Subcutaneous adipose tissue (tissue), 4 donors: ENCODE data around the gene TNK1. TPM values are rescaled to one million over a fixed set of nuclear protein-coding genes. Genes with fewer than 3 reads are reported as not detected.

Experiments used
- total RNA-seq, 4 donors: library from RNA; depleted of rRNA; stranded (reverse); fragments of >200 nt; gene quantifications; one replicate each; pipeline ENCODE4 v1.1.0, GENCODE V29; 2016
- TF ChIP-seq, protein P1 (sequence below): fragments of 450-650 bp; IDR thresholded peaks from one replicate; pipeline ENCODE4 v1.5.1; 2016; ENCODE audit warnings: low read depth, mild to moderate bottlenecking, control low read depth, antibody characterized with exemption, moderate library complexity

Gene TNK1
- total RNA-seq, 4 donors from 2014 or later: 0.51 to 1.9 (median 1.1) TPM

DNA sequence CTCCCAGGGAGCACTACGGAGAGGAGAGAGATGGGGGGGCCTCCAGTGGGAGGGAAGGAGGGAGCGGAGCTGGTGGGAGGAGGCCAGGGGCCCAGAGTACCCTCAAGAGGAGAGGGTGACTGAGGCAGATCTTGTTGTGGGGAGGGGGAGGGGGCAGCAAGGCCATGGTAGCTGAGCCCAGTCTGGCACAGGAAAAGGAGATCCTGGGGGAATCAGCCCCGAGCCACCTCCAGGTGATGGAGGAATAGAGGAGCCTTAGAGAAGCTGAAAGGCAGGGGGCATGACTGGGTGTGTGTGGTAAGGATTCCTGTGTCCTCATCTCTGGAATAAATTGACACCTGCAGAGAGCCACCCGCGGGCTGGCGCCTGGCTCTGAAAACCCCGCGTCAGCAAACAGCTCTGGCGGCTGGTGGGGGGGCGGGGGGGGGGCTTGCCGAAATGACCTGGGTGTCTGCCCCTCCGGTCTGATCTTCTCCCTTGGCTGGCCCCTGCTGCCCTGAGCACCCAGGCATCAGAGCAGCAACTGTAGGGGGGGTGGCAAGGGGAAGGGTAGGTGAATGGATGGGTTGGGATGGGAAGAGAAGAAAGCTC lies 25.4 kb downstream of the TNK1 start:
- TF ChIP-seq, protein P1, sequence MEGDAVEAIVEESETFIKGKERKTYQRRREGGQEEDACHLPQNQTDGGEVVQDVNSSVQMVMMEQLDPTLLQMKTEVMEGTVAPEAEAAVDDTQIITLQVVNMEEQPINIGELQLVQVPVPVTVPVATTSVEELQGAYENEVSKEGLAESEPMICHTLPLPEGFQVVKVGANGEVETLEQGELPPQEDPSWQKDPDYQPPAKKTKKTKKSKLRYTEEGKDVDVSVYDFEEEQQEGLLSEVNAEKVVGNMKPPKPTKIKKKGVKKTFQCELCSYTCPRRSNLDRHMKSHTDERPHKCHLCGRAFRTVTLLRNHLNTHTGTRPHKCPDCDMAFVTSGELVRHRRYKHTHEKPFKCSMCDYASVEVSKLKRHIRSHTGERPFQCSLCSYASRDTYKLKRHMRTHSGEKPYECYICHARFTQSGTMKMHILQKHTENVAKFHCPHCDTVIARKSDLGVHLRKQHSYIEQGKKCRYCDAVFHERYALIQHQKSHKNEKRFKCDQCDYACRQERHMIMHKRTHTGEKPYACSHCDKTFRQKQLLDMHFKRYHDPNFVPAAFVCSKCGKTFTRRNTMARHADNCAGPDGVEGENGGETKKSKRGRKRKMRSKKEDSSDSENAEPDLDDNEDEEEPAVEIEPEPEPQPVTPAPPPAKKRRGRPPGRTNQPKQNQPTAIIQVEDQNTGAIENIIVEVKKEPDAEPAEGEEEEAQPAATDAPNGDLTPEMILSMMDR: no peak

DNA sequence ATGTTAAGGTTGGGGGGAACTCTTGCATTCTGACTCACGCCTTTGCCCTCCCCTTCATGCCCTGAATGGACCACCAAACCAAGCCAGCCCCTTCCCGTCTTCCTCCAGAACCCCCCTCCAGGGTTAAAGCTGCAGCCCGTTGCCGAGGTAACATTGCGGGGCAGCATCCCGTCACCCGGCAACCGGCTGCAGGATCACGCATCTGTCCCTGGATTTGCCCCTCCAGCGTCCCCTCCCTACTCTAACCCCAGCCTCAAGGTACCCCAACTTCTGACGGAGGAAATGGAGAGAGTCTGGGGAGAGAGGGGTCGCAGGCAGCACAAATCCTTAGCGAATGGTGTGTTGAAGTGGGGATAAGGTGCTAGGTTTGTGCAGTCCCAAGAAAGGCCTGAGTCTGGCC lies 26.2 kb downstream of the TNK1 start:
- TF ChIP-seq, protein P1: no peak

DNA sequence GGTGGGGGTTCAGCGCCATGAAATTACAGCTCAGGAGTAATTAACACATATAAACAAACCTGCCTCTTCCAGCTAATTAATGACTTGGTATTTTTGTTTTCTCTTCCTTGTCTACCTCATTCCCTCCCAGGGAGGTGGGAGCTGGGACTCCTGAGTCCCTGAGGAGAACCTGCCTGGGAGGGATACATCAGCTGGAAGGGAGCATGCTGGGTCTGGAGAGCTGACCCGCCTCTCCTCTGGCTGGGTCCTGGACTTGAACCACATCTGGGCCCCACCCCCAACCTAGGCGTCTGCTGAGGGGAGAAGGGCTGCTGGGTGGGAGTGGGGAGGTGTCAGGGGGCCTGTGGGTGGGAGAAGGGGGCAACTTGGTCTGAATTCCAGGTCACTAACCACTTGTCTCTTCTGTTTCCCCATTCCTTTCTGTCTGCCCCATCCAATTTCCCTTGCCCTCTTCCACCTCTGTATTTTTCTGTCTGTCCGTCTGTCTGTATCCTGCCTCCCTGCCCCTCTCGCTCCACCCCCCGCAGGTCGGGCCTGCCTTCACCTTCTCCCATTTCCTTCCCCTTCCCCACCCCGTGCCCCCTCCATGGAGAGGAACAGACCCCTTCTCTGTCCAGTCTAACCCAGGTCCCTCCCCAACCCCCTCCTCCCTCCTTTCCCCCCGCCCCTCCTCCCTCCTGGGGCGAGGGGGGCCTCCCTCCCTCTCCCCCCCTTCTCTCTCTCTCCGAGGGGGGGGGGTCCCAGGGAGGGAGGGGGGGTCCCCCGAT lies 26.8 kb downstream of the TNK1 start, which contains the start of gene NLGN2:
Gene NLGN2 (plus strand): TSS at position 361 of the 767 bp plus-strand sequence. CDS start 411 bp downstream, outside the sequence.
- TF ChIP-seq, protein P1: no peak

DNA sequence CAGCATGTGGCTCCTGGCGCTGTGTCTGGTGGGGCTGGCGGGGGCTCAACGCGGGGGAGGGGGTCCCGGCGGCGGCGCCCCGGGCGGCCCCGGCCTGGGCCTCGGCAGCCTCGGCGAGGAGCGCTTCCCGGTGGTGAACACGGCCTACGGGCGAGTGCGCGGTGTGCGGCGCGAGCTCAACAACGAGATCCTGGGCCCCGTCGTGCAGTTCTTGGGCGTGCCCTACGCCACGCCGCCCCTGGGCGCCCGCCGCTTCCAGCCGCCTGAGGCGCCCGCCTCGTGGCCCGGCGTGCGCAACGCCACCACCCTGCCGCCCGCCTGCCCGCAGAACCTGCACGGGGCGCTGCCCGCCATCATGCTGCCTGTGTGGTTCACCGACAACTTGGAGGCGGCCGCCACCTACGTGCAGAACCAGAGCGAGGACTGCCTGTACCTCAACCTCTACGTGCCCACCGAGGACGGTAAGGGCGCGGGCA lies 27.4 kb downstream of the TNK1 start:
- TF ChIP-seq, protein P1: no peak

DNA sequence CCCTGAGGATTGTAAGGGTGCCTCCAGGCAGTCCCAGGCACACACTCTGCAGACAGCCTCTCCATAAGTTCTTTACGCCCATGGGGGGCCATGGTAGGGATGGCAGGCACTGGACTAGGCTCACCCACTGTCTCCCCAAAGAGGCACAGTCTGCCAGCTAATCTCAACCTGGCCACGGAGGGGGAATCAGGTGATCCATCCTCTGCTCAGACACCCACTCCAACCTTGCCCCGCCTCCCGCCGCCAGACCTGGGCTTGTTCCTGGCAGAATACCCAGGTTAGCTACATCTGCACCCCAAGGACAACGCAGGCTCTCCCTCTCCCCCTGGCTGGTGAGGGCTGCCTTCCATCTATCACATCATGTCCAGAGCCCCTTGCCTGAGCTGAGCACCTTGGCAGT lies 28.0 kb downstream of the TNK1 start:
- TF ChIP-seq, protein P1: no peak

DNA sequence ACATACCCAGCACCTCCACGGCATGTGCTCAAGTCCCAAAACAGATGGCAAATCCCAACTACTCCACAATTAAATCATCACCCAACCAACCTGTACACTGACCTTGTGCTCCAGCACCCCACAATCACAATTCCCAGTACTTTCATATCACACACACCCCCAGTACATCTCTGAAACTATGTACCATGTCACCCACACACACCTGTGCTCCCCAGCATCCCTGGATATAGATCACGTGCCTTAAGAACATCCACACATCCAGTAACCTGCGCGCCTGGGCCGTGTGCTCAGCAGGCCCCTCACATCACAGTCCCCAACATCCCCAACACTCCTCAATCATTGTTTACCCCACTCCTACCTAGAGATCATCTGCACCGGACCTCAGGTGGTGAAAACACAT lies 28.8 kb downstream of the TNK1 start:
- TF ChIP-seq, protein P1: no peak

DNA sequence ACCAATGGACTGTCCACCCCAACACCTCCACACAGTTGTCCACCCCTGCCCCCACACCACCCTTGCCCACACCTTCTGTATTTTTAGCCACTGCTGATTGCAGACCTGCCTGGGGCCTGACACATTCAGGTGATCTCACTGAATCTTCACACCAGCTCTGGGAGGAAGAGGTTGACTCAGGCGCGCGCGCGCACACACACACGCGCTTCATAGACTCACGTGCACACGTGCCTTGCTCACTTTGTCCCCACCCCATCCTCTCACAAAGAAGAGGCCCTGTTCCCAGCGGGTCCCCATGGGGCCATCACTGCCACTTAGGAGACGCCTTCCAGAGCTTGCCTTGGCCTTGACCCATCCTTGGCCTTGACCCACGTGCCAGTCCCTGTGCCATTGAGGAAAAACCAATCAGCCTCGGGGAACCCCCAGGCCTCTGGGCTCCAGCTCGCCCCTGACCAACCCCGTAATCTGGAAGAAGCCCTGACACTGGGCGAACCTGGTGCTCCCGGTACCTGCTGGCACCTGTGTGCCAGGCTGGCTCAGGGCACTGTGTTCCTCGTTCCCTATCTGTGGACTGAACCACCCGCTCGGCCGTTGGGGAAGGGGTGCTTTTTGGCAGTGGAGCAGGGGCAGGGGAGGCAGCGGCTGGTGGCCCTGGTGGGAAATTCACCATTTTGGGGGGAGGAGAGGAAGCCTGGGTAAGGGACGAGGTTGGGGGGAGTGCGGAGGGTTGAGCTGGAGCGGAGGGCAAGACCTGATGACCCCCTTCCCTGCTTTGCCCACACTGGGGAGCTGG lies 29.9 kb downstream of the TNK1 start:
- TF ChIP-seq, protein P1: no peak
